ENCODE data around the gene MTG1. TPM values are rescaled to one million over a fixed set of nuclear protein-coding genes. Genes with fewer than 3 reads are reported as not detected.

MTG1 gene
- total RNA-seq, 1 donor from 2014 or later = 44.0 TPM

GRCh38 chr10:133448120-133448519 lies 54.2 kb downstream of the MTG1 start:
- Histone ChIP-seq H3K27ac (ENCODE audit: low read depth, low read length) (no peak overlapping the region), H3K9me3 (ENCODE audit: insufficient read depth, low read depth, low read length) (peaks cover 5% of the 10 kb centered on the region), H3K4me3 (ENCODE audit: insufficient read depth, low read depth, low read length) (no peak overlapping the region), H3K27me3 (ENCODE audit: insufficient read depth, low read length) (no peaks in the 10 kb centered on the region), H3K36me3 (ENCODE audit: insufficient read depth, low read length) (no peaks in the 10 kb centered on the region), H3K79me2 (ENCODE audit: insufficient read depth, low read length) (no peaks in the 10 kb centered on the region), H4K20me1 (ENCODE audit: insufficient read depth, low read length) (no peaks in the 10 kb centered on the region), H3K9ac (ENCODE audit: low read length) (no peak overlapping the region), H3K4me2 (ENCODE audit: low read length) (no peak overlapping the region), H2AFZ (ENCODE audit: low read depth, low read length) (no peak overlapping the region), H3K4me1 (ENCODE audit: insufficient read depth, low read length) (no peaks in the 10 kb centered on the region)
- no peak for TF ChIP-seq CTCF (IDR thresholded peaks at IDR 0.05; ENCODE audit: insufficient read depth, low read depth, low read length)
- no peak for TF ChIP-seq EZH2 (IDR thresholded peaks at IDR 0.05; ENCODE audit: insufficient read depth, low read length)
- no peak overlapping the region for H3K27ac Mint-ChIP-seq (ENCODE audit: unreplicated experiment)
- H3K4me3 Mint-ChIP-seq (ENCODE audit: unreplicated experiment) = no peak overlapping the region
- FAIRE-seq = no peak
- no peak for DNase-seq (ENCODE audit: low read depth)
- peaks cover 32% of the 10 kb centered on the region for H3K9me3 Mint-ChIP-seq (ENCODE audit: unreplicated experiment)
- peaks cover 6% of the 10 kb centered on the region for H3K27me3 Mint-ChIP-seq (ENCODE audit: low read depth, unreplicated experiment)
- H3K36me3 Mint-ChIP-seq (ENCODE audit: low read depth, unreplicated experiment) = peaks cover 5% of the 10 kb centered on the region
- no peaks in the 10 kb centered on the region for H3K4me1 Mint-ChIP-seq (ENCODE audit: low read depth, unreplicated experiment)

- Histone ChIP-seq H3K4me1 (ENCODE audit: insufficient read depth, low read length) (no peaks in the 10 kb centered on the region), H2AFZ (ENCODE audit: low read depth, low read length) (no peak overlapping the region), H3K9ac (ENCODE audit: low read length) (no peak overlapping the region), H3K4me3 (ENCODE audit: insufficient read depth, low read depth, low read length) (no peak overlapping the region), H3K79me2 (ENCODE audit: insufficient read depth, low read length) (no peaks in the 10 kb centered on the region), H3K36me3 (ENCODE audit: insufficient read depth, low read length) (no peaks in the 10 kb centered on the region), H3K4me2 (ENCODE audit: low read length) (no peak overlapping the region), H3K27me3 (ENCODE audit: insufficient read depth, low read length) (no peaks in the 10 kb centered on the region), H4K20me1 (ENCODE audit: insufficient read depth, low read length) (no peaks in the 10 kb centered on the region), H3K27ac (ENCODE audit: low read depth, low read length) (no peak overlapping the region), H3K9me3 (ENCODE audit: insufficient read depth, low read depth, low read length) (peaks cover 5% of the 10 kb centered on the region)
- Mint-ChIP-seq H3K9me3 (ENCODE audit: unreplicated experiment) (peaks cover 25% of the 10 kb centered on the region), H3K4me1 (ENCODE audit: low read depth, unreplicated experiment) (no peaks in the 10 kb centered on the region), H3K27me3 (ENCODE audit: low read depth, unreplicated experiment) (peaks cover 6% of the 10 kb centered on the region), H3K36me3 (ENCODE audit: low read depth, unreplicated experiment) (peaks cover 5% of the 10 kb centered on the region), H3K27ac (ENCODE audit: unreplicated experiment) (no peak overlapping the region), H3K4me3 (ENCODE audit: unreplicated experiment) (no peak overlapping the region)
- DNase-seq (ENCODE audit: low read depth) = no peak
- TF ChIP-seq CTCF (IDR thresholded peaks at IDR 0.05; ENCODE audit: insufficient read depth, low read depth, low read length) = no peak
- no peak for TF ChIP-seq EZH2 (IDR thresholded peaks at IDR 0.05; ENCODE audit: insufficient read depth, low read length)
- no peak for FAIRE-seq
Observed at GRCh38 chr10:133451346-133451745, 57.4 kb downstream of the MTG1 start.

- no peak overlapping the region for H3K9ac ChIP-seq (ENCODE audit: low read length)
- H3K27ac Mint-ChIP-seq (ENCODE audit: unreplicated experiment) = no peak overlapping the region
- peaks cover 9% of the 10 kb centered on the region for H3K27me3 Mint-ChIP-seq (ENCODE audit: low read depth, unreplicated experiment)
- peaks cover 19% of the 10 kb centered on the region for H3K9me3 Mint-ChIP-seq (ENCODE audit: unreplicated experiment)
- H3K27ac ChIP-seq (ENCODE audit: low read depth, low read length) = no peak overlapping the region
- H3K79me2 ChIP-seq (ENCODE audit: insufficient read depth, low read length) = no peaks in the 10 kb centered on the region
- no peak for FAIRE-seq
- no peak for DNase-seq (ENCODE audit: low read depth)
- H4K20me1 ChIP-seq (ENCODE audit: insufficient read depth, low read length) = no peaks in the 10 kb centered on the region
- no peaks in the 10 kb centered on the region for H3K36me3 Mint-ChIP-seq (ENCODE audit: low read depth, unreplicated experiment)
- no peak for TF ChIP-seq CTCF (IDR thresholded peaks at IDR 0.05; ENCODE audit: insufficient read depth, low read depth, low read length)
- no peak for TF ChIP-seq EZH2 (IDR thresholded peaks at IDR 0.05; ENCODE audit: insufficient read depth, low read length)
- no peak overlapping the region for H3K4me3 ChIP-seq (ENCODE audit: insufficient read depth, low read depth, low read length)
- no peak overlapping the region for H3K4me3 Mint-ChIP-seq (ENCODE audit: unreplicated experiment)
- peaks cover 3% of the 10 kb centered on the region for H3K9me3 ChIP-seq (ENCODE audit: insufficient read depth, low read depth, low read length)
- H3K36me3 ChIP-seq (ENCODE audit: insufficient read depth, low read length) = no peaks in the 10 kb centered on the region
- H3K4me1 ChIP-seq (ENCODE audit: insufficient read depth, low read length) = no peaks in the 10 kb centered on the region
- no peaks in the 10 kb centered on the region for H3K4me1 Mint-ChIP-seq (ENCODE audit: low read depth, unreplicated experiment)
- H2AFZ ChIP-seq (ENCODE audit: low read depth, low read length) = no peak overlapping the region
- H3K27me3 ChIP-seq (ENCODE audit: insufficient read depth, low read length) = no peaks in the 10 kb centered on the region
- H3K4me2 ChIP-seq (ENCODE audit: low read length) = no peak overlapping the region
Observed at GRCh38 chr10:133452453-133452852, 58.5 kb downstream of the MTG1 start.

All from astrocyte (in vitro differentiated cells and primary cell).